Measurements from ENCODE around the gene COX7C.

The COX7C gene

GRCh38 chr5:86665984-86666760 lies 48.4 kb downstream of the COX7C start:
- no peak for DNase-seq (ENCODE audit: low spot score)

GRCh38 chr5:86666981-86667380 lies 49.2 kb downstream of the COX7C start:
- DNase-seq (ENCODE audit: low spot score): no peak

Data from HuH-7.5 (cell line).